Stimulated activated naive B cell treated with anti-CD40 and anti-IgM and Interleukin-4, amounts not matched to agents 10 μg/mL and 1 μg/mL and 100 μg/mL, for 72 hours (primary cell): ENCODE measurements around the gene PLD5.
"Not testable (repeated sequence)": the region's sequence is repeated elsewhere in the genome, so short reads cannot be mapped to it uniquely, and the experiment has no call there.

Experiments used
- ATAC-seq, 2 donors: fragments of 150-1000 bp; cut with Tn5 transposase; replicated peaks; 2 replicates each; pipeline ENCODE4 v1.10.0; 2021; ENCODE audit warnings: moderate library complexity in 1 of 2
- DNase-seq: peaks from one replicate; pipeline ENCODE4 v3.0.0; 2021
- H3K27ac Mint-ChIP-seq: one replicate; pipeline ENCODE4 v1.8.0; 2022; ENCODE audit warnings: mild to moderate bottlenecking, mixed read lengths
- H3K27me3 Mint-ChIP-seq, 2 donors: one replicate each; pipeline ENCODE4 v1.8.0; 2022; ENCODE audit warnings: mixed read lengths in 2 of 2
- H3K36me3 Mint-ChIP-seq, 2 donors: one replicate each; pipeline ENCODE4 v1.8.0; 2022; ENCODE audit warnings: mixed read lengths in 2 of 2, mild to moderate bottlenecking in 1 of 2
- H3K4me1 Mint-ChIP-seq, 2 donors: one replicate each; pipeline ENCODE4 v1.8.0; 2022; ENCODE audit warnings: mixed read lengths in 2 of 2, mild to moderate bottlenecking in 1 of 2
- H3K4me3 Mint-ChIP-seq, 2 donors: one replicate each; pipeline ENCODE4 v1.8.0; 2022; ENCODE audit warnings: mild to moderate bottlenecking in 2 of 2, mixed read lengths in 2 of 2, moderate library complexity in 1 of 2
- H3K9me3 Mint-ChIP-seq, 2 donors: one replicate each; pipeline ENCODE4 v1.8.0; 2022; ENCODE audit warnings: mixed read lengths in 2 of 2, mild to moderate bottlenecking in 1 of 2

Gene PLD5

DNA sequence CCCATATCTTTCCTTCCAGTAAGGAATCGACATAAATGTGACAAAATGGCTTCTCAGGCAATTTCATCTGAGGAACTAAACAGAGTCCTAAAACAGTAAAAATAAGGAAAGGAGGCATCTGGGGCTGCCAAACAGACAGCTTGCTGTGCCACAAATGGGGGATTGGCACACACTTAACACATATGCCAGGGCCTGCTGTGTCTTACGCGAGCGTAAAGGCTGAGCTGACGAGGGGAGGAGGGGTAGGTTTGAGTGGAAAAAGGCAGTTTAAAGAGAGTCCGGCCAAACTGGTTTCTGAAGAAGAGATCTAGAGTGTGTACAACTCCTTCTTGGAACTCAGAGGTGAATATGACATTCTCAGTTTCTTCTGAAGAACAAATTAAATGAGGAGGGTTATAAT, 281.5 kb downstream of the PLD5 start:
- Mint-ChIP-seq H3K4me1 (no peaks in the 10 kb centered on the region), H3K27ac (peak overlapping the region; percentile 27), H3K36me3 (no peaks in the 10 kb centered on the region), H3K9me3 (peaks cover 0 to 2% of the 10 kb centered on the region in 2 donors), H3K27me3 (no peaks in the 10 kb centered on the region), H3K4me3 (no peak overlapping the region)
- DNase-seq (no peak), ATAC-seq (no peak)

DNA sequence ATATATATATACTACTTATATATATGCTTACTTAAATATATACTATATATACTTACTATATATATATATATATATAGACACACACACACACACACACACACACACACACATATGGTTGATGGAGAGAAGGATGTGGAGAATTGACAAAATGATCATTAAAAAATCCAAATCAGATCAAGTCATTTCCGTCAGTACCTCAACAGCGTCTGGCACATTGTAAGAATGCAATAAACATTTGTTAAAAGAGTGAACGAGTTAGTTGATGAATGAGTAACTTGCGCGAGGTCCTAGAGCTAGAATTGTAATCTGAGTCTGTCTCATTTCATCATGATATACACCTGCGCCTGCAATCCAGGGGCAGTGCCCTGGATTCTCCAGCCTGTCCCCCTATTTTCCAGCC, 282.6 kb downstream of the PLD5 start:
- Mint-ChIP-seq H3K27ac (no peak overlapping the region), H3K4me3 (no peak overlapping the region), H3K9me3 (peaks cover 0 to 2% of the 10 kb centered on the region in 2 donors)

DNA sequence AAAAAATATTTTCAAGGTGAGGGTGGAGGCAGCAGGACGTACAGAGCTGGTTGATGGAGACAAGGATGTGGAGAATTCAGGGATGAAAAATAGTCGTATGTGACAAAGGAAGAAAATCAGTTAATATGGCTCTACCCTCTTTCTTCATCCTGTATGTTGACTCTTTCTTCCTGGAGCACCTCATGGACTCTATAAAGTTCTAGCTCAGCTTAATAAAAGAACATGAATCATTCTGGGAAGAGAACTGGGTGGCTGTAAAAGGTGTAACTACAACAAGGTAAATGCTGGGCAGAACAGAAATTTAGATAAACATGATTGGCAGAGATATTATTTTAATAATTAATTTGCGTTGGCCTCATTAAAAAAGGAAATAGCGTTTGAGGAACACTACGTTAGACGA, 283.8 kb downstream of the PLD5 start:
- DNase-seq (no peak), ATAC-seq (no peak)
- no peak overlapping the region for H3K4me3 Mint-ChIP-seq
- no peaks in the 10 kb centered on the region for H3K36me3 Mint-ChIP-seq
- H3K4me1 Mint-ChIP-seq, result no peaks in the 10 kb centered on the region
- peaks cover 0 to 2% of the 10 kb centered on the region in 2 donors for H3K9me3 Mint-ChIP-seq
- H3K27ac Mint-ChIP-seq, result no peak overlapping the region
- H3K27me3 Mint-ChIP-seq, result no peaks in the 10 kb centered on the region

More for the DNA sequence above, 282.6 kb downstream of the PLD5 start:
- Mint-ChIP-seq H3K27me3 (no peaks in the 10 kb centered on the region), H3K4me1 (no peaks in the 10 kb centered on the region), H3K36me3 (no peaks in the 10 kb centered on the region)
- ATAC-seq (no peak), DNase-seq (no peak)

- Mint-ChIP-seq H3K9me3 (peaks cover 0 to 2% of the 10 kb centered on the region in 2 donors), H3K27me3 (no peaks in the 10 kb centered on the region), H3K36me3 (no peaks in the 10 kb centered on the region), H3K4me1 (no peaks in the 10 kb centered on the region), H3K4me3 (no peak overlapping the region), H3K27ac (no peak overlapping the region)
- no peak for DNase-seq
- ATAC-seq, result no peak
Observed at GRCh38 chr1:242240077-242240476, 284.4 kb downstream of the PLD5 start.

DNA sequence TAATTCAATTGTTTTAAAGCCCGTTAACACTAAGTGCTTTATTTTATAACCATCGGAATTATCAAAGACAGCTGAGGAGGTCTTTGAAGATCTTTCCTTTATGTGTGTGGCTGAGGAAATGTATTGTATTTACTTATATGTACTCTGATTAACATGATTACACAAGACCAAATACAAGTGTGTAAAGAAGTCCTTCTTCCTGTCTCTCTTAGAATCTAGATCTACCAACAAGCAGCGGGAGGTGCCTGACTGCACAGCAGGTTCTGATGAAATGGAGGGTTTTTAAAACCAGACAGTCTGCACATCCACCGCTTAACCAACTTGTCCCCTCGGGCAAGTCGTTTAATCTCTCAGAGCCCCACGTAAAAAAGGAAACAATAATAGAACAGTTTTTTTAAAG, 285.1 kb downstream of the PLD5 start:
- Mint-ChIP-seq H3K36me3 (no peaks in the 10 kb centered on the region), H3K4me1 (no peaks in the 10 kb centered on the region), H3K27me3 (peaks cover 0 to 3% of the 10 kb centered on the region in 2 donors), H3K9me3 (peaks cover 0 to 2% of the 10 kb centered on the region in 2 donors), H3K27ac (no peak overlapping the region), H3K4me3 (no peak overlapping the region)
- ATAC-seq (no peak), DNase-seq (no peak)

- H3K4me3 Mint-ChIP-seq, result no peak overlapping the region
- DNase-seq, result no peak
- no peaks in the 10 kb centered on the region for H3K4me1 Mint-ChIP-seq
- H3K27me3 Mint-ChIP-seq, result peaks cover 0 to 6% of the 10 kb centered on the region in 2 donors
- H3K27ac Mint-ChIP-seq, result no peak overlapping the region
- no peaks in the 10 kb centered on the region for H3K36me3 Mint-ChIP-seq
- no peak for ATAC-seq
- H3K9me3 Mint-ChIP-seq, result peaks cover 0 to 2% of the 10 kb centered on the region in 2 donors
Observed at GRCh38 chr1:242237051-242237450, 287.4 kb downstream of the PLD5 start.

DNA sequence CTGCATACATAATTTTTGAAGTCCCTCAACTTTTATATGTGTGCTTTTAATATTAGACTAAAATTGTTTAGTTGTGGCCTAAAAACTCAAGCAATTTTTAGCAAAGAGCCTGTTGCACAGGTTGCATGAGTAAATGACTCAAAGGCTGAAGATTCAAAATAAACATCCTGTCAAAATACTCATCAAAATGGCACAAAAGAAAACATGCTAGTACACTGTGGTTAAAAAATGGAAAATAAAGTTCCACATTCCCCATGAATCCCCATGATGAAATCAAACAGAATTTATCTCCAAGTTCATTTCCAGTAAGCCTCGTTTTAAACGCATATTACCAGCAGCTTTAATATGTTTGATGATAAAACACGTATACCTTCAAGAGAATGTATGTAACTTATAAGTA, 295.5 kb downstream of the PLD5 start:
- H3K4me3 Mint-ChIP-seq, result no peak overlapping the region
- no peak for ATAC-seq

GRCh38 chr1:242225767-242226573, 298.5 kb downstream of the PLD5 start:
- no peaks in the 10 kb centered on the region for H3K9me3 Mint-ChIP-seq
- H3K27me3 Mint-ChIP-seq, result no peaks in the 10 kb centered on the region
- no peaks in the 10 kb centered on the region for H3K36me3 Mint-ChIP-seq
- H3K27ac Mint-ChIP-seq, result no peak overlapping the region
- no peak for DNase-seq
- no peak overlapping the region for H3K4me3 Mint-ChIP-seq
- no peak for ATAC-seq
- no peaks in the 10 kb centered on the region for H3K4me1 Mint-ChIP-seq

More for the DNA sequence above, 295.5 kb downstream of the PLD5 start:
- Mint-ChIP-seq H3K27me3 (no peaks in the 10 kb centered on the region), H3K36me3 (no peaks in the 10 kb centered on the region), H3K4me1 (no peaks in the 10 kb centered on the region), H3K27ac (no peak overlapping the region), H3K9me3 (no peaks in the 10 kb centered on the region)
- no peak for DNase-seq

DNA sequence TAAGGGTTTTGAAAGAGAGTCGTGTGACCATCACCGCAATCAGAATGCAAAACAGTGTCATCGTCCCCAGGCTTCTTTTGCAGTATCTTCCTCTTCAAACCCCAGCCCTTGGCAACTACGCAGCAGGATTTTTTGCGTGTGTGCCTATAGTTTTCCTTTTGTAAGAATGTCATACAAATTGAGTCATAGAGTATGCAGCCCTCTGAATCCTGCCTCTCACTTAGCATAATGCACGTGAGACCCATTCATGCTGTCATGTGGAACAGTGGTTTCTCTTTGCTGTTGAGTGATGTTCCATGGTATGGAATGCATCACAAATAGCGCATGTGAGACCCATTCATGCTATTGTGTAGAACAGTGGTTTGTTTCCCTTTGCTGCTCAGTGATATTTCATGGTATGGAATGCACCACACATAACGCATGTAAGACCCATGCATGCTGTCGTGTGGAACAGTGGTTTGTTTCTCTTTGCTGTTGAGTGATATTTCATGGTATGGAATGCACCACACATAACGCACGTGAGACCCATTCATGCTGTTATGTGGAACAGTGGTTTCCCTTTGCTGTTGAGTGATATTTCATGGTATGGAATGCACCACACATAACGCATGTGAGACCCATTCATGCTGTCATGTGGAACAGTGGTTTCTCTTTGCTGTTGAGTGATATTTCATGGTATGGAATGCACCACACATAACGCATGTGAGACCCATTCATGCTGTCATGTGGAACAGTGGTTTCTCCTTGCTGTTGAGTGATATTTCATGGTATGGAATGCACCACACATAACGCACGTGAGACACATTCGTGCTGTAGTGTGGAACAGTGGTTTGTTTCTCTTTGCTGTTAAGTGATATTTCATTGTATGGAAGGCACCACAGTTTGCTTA, 299.4 kb downstream of the PLD5 start:
- not testable (repeated sequence) for ATAC-seq, DNase-seq, H3K4me3 Mint-ChIP-seq, H3K4me1 Mint-ChIP-seq, H3K27me3 Mint-ChIP-seq, H3K36me3 Mint-ChIP-seq, H3K27ac Mint-ChIP-seq, H3K9me3 Mint-ChIP-seq

GRCh38 chr1:242224461-242224860, 300.0 kb downstream of the PLD5 start:
- ATAC-seq (no peak), DNase-seq (no peak)
- H3K4me3 Mint-ChIP-seq, result no peak overlapping the region
- no peak overlapping the region for H3K27ac Mint-ChIP-seq
- no peaks in the 10 kb centered on the region for H3K27me3 Mint-ChIP-seq
- no peaks in the 10 kb centered on the region for H3K9me3 Mint-ChIP-seq
- H3K4me1 Mint-ChIP-seq, result no peaks in the 10 kb centered on the region
- no peaks in the 10 kb centered on the region for H3K36me3 Mint-ChIP-seq

- H3K4me1 Mint-ChIP-seq, result no peaks in the 10 kb centered on the region
- H3K27ac Mint-ChIP-seq, result no peak overlapping the region
- ATAC-seq (no peak), DNase-seq (no peak)
- peaks cover 10 to 15% of the 10 kb centered on the region in 2 donors for H3K9me3 Mint-ChIP-seq
- no peak overlapping the region for H3K4me3 Mint-ChIP-seq
- H3K36me3 Mint-ChIP-seq, result peaks cover 0 to 3% of the 10 kb centered on the region in 2 donors
- H3K27me3 Mint-ChIP-seq, result no peaks in the 10 kb centered on the region
Observed at GRCh38 chr1:242219905-242220304, 304.6 kb downstream of the PLD5 start.

- no peak for DNase-seq
- peaks cover 10 to 15% of the 10 kb centered on the region in 2 donors for H3K9me3 Mint-ChIP-seq
- H3K4me1 Mint-ChIP-seq, result no peaks in the 10 kb centered on the region
- no peak for ATAC-seq
- H3K27me3 Mint-ChIP-seq, result no peaks in the 10 kb centered on the region
- H3K36me3 Mint-ChIP-seq, result peaks cover 0 to 3% of the 10 kb centered on the region in 2 donors
- no peak overlapping the region for H3K4me3 Mint-ChIP-seq
- no peak overlapping the region for H3K27ac Mint-ChIP-seq
Observed at GRCh38 chr1:242219298-242219901, 305.1 kb downstream of the PLD5 start.

- no peaks in the 10 kb centered on the region for H3K4me1 Mint-ChIP-seq
- H3K4me3 Mint-ChIP-seq, result no peak overlapping the region
- ATAC-seq (no peak), DNase-seq (no peak)
- no peak overlapping the region for H3K27ac Mint-ChIP-seq
- H3K27me3 Mint-ChIP-seq, result peaks cover 0 to 4% of the 10 kb centered on the region in 2 donors
- H3K9me3 Mint-ChIP-seq, result peaks cover 10 to 15% of the 10 kb centered on the region in 2 donors
- H3K36me3 Mint-ChIP-seq, result peaks cover 0 to 3% of the 10 kb centered on the region in 2 donors
Observed at GRCh38 chr1:242216368-242216767, 308.1 kb downstream of the PLD5 start.

DNA sequence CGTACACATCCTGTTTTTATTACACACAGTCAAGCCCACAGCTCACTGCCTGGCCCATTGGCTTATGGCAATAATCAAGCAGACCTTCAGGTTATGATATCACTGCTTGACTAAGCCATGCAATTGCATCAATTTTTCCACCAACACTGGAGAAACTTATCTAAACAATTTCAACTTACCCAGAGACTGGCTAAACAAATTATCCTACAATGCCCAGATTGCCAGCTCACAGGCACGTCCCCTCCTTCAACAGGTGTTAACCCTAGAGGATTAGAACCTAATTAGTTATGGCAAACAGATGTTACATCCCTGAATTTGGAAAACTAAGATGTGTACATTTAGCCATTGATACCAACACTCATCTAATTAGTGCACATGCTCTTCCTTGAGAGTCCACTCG, 310.0 kb downstream of the PLD5 start:
- H3K4me3 Mint-ChIP-seq, ATAC-seq, H3K4me1 Mint-ChIP-seq, H3K27me3 Mint-ChIP-seq, H3K36me3 Mint-ChIP-seq, H3K27ac Mint-ChIP-seq, DNase-seq: not testable (repeated sequence)
- peaks cover 10 to 15% of the 10 kb centered on the region in 2 donors for H3K9me3 Mint-ChIP-seq
